ENCODE measurements around the gene ALOXE3.

The ALOXE3 gene

GRCh38 chr17:8142158-8142886, 24.0 kb upstream of the ALOXE3 start:
- DNase-seq (ENCODE audit: low spot score), result no peak

GRCh38 chr17:8141741-8142140, 23.4 kb upstream of the ALOXE3 start:
- DNase-seq (ENCODE audit: low spot score), result no peak

GRCh38 chr17:8141045-8141444, 22.7 kb upstream of the ALOXE3 start:
- no peak for DNase-seq (ENCODE audit: low spot score)

- DNase-seq (ENCODE audit: low spot score), result no peak
Measured at GRCh38 chr17:8140065-8141029, 22.0 kb upstream of the ALOXE3 start.

GRCh38 chr17:8138672-8139371, 20.5 kb upstream of the ALOXE3 start:
- DNase-seq (ENCODE audit: low spot score), result peak; percentile 88

- DNase-seq (ENCODE audit: low spot score), result no peak
Measured at GRCh38 chr17:8138374-8138671, 20.0 kb upstream of the ALOXE3 start.

- no peak for DNase-seq (ENCODE audit: low spot score)
Measured at GRCh38 chr17:8137645-8138373, 19.5 kb upstream of the ALOXE3 start.

- DNase-seq (ENCODE audit: low spot score), result no peak
Measured at GRCh38 chr17:8133941-8134340, 15.6 kb upstream of the ALOXE3 start.

GRCh38 chr17:8133399-8133798, 15.1 kb upstream of the ALOXE3 start:
- no peak for DNase-seq (ENCODE audit: low spot score)

- DNase-seq (ENCODE audit: low spot score), result no peak
Measured at GRCh38 chr17:8131844-8132441, 13.6 kb upstream of the ALOXE3 start.

GRCh38 chr17:8128125-8128784, 9.9 kb upstream of the ALOXE3 start:
- DNase-seq (ENCODE audit: low spot score), result no peak

- DNase-seq (ENCODE audit: low spot score), result no peak
Measured at GRCh38 chr17:8126491-8127066, 8.3 kb upstream of the ALOXE3 start.

GRCh38 chr17:8125947-8126490, 7.7 kb upstream of the ALOXE3 start:
- no peak for DNase-seq (ENCODE audit: low spot score)

- peak; percentile 74 for DNase-seq (ENCODE audit: low spot score)
Measured at GRCh38 chr17:8125154-8125946, 7.0 kb upstream of the ALOXE3 start.

- no peak for DNase-seq (ENCODE audit: low spot score)
Measured at GRCh38 chr17:8124350-8125153, 6.2 kb upstream of the ALOXE3 start.

GRCh38 chr17:8123695-8124349, 5.5 kb upstream of the ALOXE3 start, which contains the start of gene HES7:
TSS of gene HES7 (minus strand) at chr17:8124106. CDS start at chr17:8124084, 22 bp downstream.
- no peak for DNase-seq (ENCODE audit: low spot score)

- no peak for DNase-seq (ENCODE audit: low spot score)
Measured at GRCh38 chr17:8122924-8123694, 4.8 kb upstream of the ALOXE3 start.
